Hematopoietic multipotent progenitor cell treated with erythropoietin and hydrocortisone succinate and interleukin-3 and kit ligand, for 6 days (in vitro differentiated cells): Measurements from ENCODE around the gene GTF2H4.
A peak's percentile ranks its signal among the peaks of the same experiment; 100 is the strongest.
"Not testable (repeated sequence)": the region's sequence is repeated elsewhere in the genome, so short reads cannot be mapped to it uniquely, and the experiment has no call there.

Experiments
- DNase-seq: peaks from one replicate; pipeline ENCODE4 v3.0.0-alpha.2; 2015

The GTF2H4 gene

GRCh38 chr6:30926644-30927043, 18.6 kb downstream of the GTF2H4 start:
- no peak for DNase-seq

GRCh38 chr6:30927080-30927479, 19.1 kb downstream of the GTF2H4 start:
- not testable (repeated sequence) for DNase-seq

GRCh38 chr6:30928677-30929076, 20.7 kb downstream of the GTF2H4 start:
- no peak for DNase-seq

GRCh38 chr6:30930506-30930905, 22.5 kb downstream of the GTF2H4 start:
- DNase-seq = no peak

GRCh38 chr6:30931272-30931671, 23.3 kb downstream of the GTF2H4 start:
- no peak for DNase-seq

- DNase-seq = no peak
Observed at GRCh38 chr6:30931969-30932645, 24.1 kb downstream of the GTF2H4 start, which contains the start of gene SFTA2. Gene SFTA2 (minus strand): TSS chr6:30932170. CDS start chr6:30932096, 74 bp downstream.

- DNase-seq = no peak
Observed at GRCh38 chr6:30932665-30933365, 24.8 kb downstream of the GTF2H4 start.

GRCh38 chr6:30935018-30935417, 27.0 kb downstream of the GTF2H4 start:
- peak; percentile 55 for DNase-seq

GRCh38 chr6:30937265-30937664, 29.3 kb downstream of the GTF2H4 start:
- DNase-seq = no peak

- DNase-seq = no peak
Observed at GRCh38 chr6:30938730-30939129, 30.7 kb downstream of the GTF2H4 start.

GRCh38 chr6:30939473-30939872, 31.5 kb downstream of the GTF2H4 start:
- no peak for DNase-seq

- DNase-seq = no peak
Observed at GRCh38 chr6:30940361-30940986, 32.5 kb downstream of the GTF2H4 start, which contains the start of gene MUCL3. Gene MUCL3 (plus strand): TSS chr6:30940973. CDS start chr6:30941000, 27 bp downstream.

- DNase-seq = peak; percentile 45
Observed at GRCh38 chr6:30942338-30943060, 34.5 kb downstream of the GTF2H4 start.

GRCh38 chr6:30944051-30944450, 36.0 kb downstream of the GTF2H4 start:
- DNase-seq = no peak

GRCh38 chr6:30945281-30945680, 37.3 kb downstream of the GTF2H4 start:
- DNase-seq = no peak

GRCh38 chr6:30947231-30947630, 39.2 kb downstream of the GTF2H4 start:
- DNase-seq = no peak

- no peak for DNase-seq
Observed at GRCh38 chr6:30948811-30949210, 40.8 kb downstream of the GTF2H4 start.

- DNase-seq = no peak
Observed at GRCh38 chr6:30951907-30952469, 44.0 kb downstream of the GTF2H4 start.

GRCh38 chr6:30954631-30955366, 46.8 kb downstream of the GTF2H4 start:
- DNase-seq = no peak

- peak; percentile 61 for DNase-seq
Observed at GRCh38 chr6:30955367-30956042, 47.5 kb downstream of the GTF2H4 start.

- no peak for DNase-seq
Observed at GRCh38 chr6:30957716-30958115, 49.7 kb downstream of the GTF2H4 start.
